HL-60/S4 treated with retinoic acid at 250 ng/mL for 4 days and 3 days (cell line): Measurements from ENCODE around the gene CACNA1G.

Experiments used
- in situ Hi-C: fragments of 300-500 bp; cut with MboI; formaldehyde crosslinking; loops from 2 replicates; pipeline ENCODE4 v1.7.0; 2022; ENCODE audit warnings: low sequenced_read_pairs

CACNA1G gene

GRCh38 chr17:50605429-50605828, 44.9 kb downstream of the CACNA1G start:
- in situ Hi-C loops = no loop called here

GRCh38 chr17:50607522-50608175, 47.1 kb downstream of the CACNA1G start:
- in situ Hi-C loops = no loop called here

GRCh38 chr17:50608700-50609379, 48.3 kb downstream of the CACNA1G start:
- in situ Hi-C loops = no loop called here

GRCh38 chr17:50609380-50610074, 49.0 kb downstream of the CACNA1G start:
- in situ Hi-C loops = no loop called here

- in situ Hi-C loops = no loop called here
Observed at GRCh38 chr17:50611634-50612033, 51.1 kb downstream of the CACNA1G start.

GRCh38 chr17:50612281-50612680, 51.8 kb downstream of the CACNA1G start:
- in situ Hi-C loops = no loop called here

- in situ Hi-C loops = no loop called here
Observed at GRCh38 chr17:50613007-50613992, 52.8 kb downstream of the CACNA1G start.

- in situ Hi-C loops = no loop called here
Observed at GRCh38 chr17:50614471-50615051, 54.0 kb downstream of the CACNA1G start.

GRCh38 chr17:50615828-50616227, 55.3 kb downstream of the CACNA1G start:
- in situ Hi-C loops = no loop called here

- in situ Hi-C loops = no loop called here
Observed at GRCh38 chr17:50618300-50618699, 57.8 kb downstream of the CACNA1G start.

GRCh38 chr17:50618941-50619340, 58.4 kb downstream of the CACNA1G start:
- in situ Hi-C loops = no loop called here

- in situ Hi-C loops = no loop called here
Observed at GRCh38 chr17:50619489-50619888, 59.0 kb downstream of the CACNA1G start.

GRCh38 chr17:50620237-50620636, 59.7 kb downstream of the CACNA1G start:
- in situ Hi-C loops = no loop called here

GRCh38 chr17:50620858-50621257, 60.3 kb downstream of the CACNA1G start:
- in situ Hi-C loops = no loop called here

GRCh38 chr17:50621574-50622031, 61.1 kb downstream of the CACNA1G start:
- in situ Hi-C loops = no loop called here

- in situ Hi-C loops = no loop called here
Observed at GRCh38 chr17:50624321-50624934, 63.9 kb downstream of the CACNA1G start.

- in situ Hi-C loops = no loop called here
Observed at GRCh38 chr17:50625032-50625871, 64.7 kb downstream of the CACNA1G start.

GRCh38 chr17:50626037-50626574, 65.6 kb downstream of the CACNA1G start:
- in situ Hi-C loops = no loop called here
